HepG2 (cell line): Measurements from ENCODE around the gene SLC17A5. TPM values are rescaled to one million over a fixed set of nuclear protein-coding genes. Genes with fewer than 3 reads are reported as not detected.
A peak's percentile ranks its signal among the peaks of the same experiment; 100 is the strongest.

Experiments
- BCL6 ChIP-seq: IDR thresholded peaks from 2 replicates; pipeline ENCODE4 v1.6.1; 2016; ENCODE audit warnings: missing genetic modification reagents, missing compliant biosample characterization
- CCAR2 ChIP-seq: fragments of 200-400 bp; formaldehyde crosslinking; optimal IDR thresholded peaks from 2 replicates; pipeline ENCODE3; 2018; ENCODE audit warnings: low read depth, mild to moderate bottlenecking, low read length, moderate library complexity
- CCDC6 ChIP-seq: sonication (generic); formaldehyde crosslinking; IDR thresholded peaks from 2 replicates; pipeline ENCODE4 v1.8.1; 2022; ENCODE audit warnings: mild to moderate bottlenecking, missing genetic modification reagents, moderate library complexity
- FOXA3 ChIP-seq: IDR thresholded peaks from 2 replicates; pipeline ENCODE4 v1.6.1; 2016; ENCODE audit warnings: missing genetic modification reagents, missing compliant biosample characterization
- HMG20A ChIP-seq: IDR thresholded peaks from 2 replicates; pipeline ENCODE4 v1.6.1; 2016; ENCODE audit warnings: borderline replicate concordance
- HOXA3 ChIP-seq: sonication (generic); formaldehyde crosslinking; IDR thresholded peaks from 2 replicates; pipeline ENCODE4 v1.5.0; 2020; ENCODE audit warnings: missing genetic modification reagents
- MBNL3 ChIP-seq: fragments of 250-450 bp; sonication (Bioruptor Pico); conservative IDR thresholded peaks from 2 replicates; pipeline ENCODE4 v1.8.0; 2022; ENCODE audit warnings: mild to moderate bottlenecking, inconsistent platforms
- MXI1 ChIP-seq: IDR thresholded peaks from 3 replicates; pipeline ENCODE4 v1.6.1; 2012; ENCODE audit warnings: low read depth, low read length, inconsistent platforms, borderline replicate concordance
- NCOA1 ChIP-seq: sonication (generic); formaldehyde crosslinking; IDR thresholded peaks from 2 replicates; pipeline ENCODE4 v1.9.0; 2021; ENCODE audit warnings: missing genetic modification reagents
- RFX1 ChIP-seq: fragments of 450-650 bp; IDR thresholded peaks from 2 replicates; pipeline ENCODE4 v1.6.1; 2017
- SOX5 ChIP-seq: IDR thresholded peaks from 2 replicates; pipeline ENCODE4 v1.6.1; 2016; ENCODE audit warnings: borderline replicate concordance
- ZNF160 ChIP-seq: sonication (generic); formaldehyde crosslinking; IDR thresholded peaks from 2 replicates; pipeline ENCODE4 v1.8.0; 2022; ENCODE audit warnings: mild to moderate bottlenecking, inconsistent platforms, missing genetic modification reagents
- ZNF180 ChIP-seq: sonication (generic); formaldehyde crosslinking; IDR thresholded peaks from 2 replicates; pipeline ENCODE4 v1.4.0; 2020; ENCODE audit warnings: low read depth, missing genetic modification reagents, borderline replicate concordance
- ZNF263 ChIP-seq: sonication (generic); formaldehyde crosslinking; IDR thresholded peaks from 2 replicates; pipeline ENCODE4 v1.4.0; 2020; ENCODE audit warnings: missing genetic modification reagents
- ZNF556 ChIP-seq: sonication (generic); formaldehyde crosslinking; IDR thresholded peaks from 2 replicates; pipeline ENCODE4 v1.4.0; 2020; ENCODE audit warnings: mild to moderate bottlenecking, missing genetic modification reagents, borderline replicate concordance
- ZNF615 ChIP-seq: sonication (generic); formaldehyde crosslinking; IDR thresholded peaks from 2 replicates; pipeline ENCODE4 v1.5.0; 2020; ENCODE audit warnings: mild to moderate bottlenecking, missing genetic modification reagents, borderline replicate concordance
- polyA plus RNA-seq, 8 experiments: library from polyadenylated mRNA; depleted of rRNA in 3 of 8; stranded (reverse) in 7 of 8; unstranded in 1 of 8; fragments of >200 nt; fragmentation: Illumina TruSeq in 4 of 8; extraction: Trizol in 4 of 8; gene quantifications; 2 replicates each; pipeline versions ENCODE4 v1.2.1 to v1.2.3, GENCODE V29; 2011 to 2016; ENCODE audit warnings: low read depth in 4 of 8, missing spikeins in 1 of 8, mixed read lengths in 1 of 8; ENCODE audit not compliant: insufficient read depth in 1 of 8
- total RNA-seq, 5 experiments: library from RNA; depleted of rRNA; stranded (reverse); fragments of >200 nt; fragmentation: Illumina TruSeq; extraction: Trizol; gene quantifications; 2 replicates each; pipeline ENCODE4 v1.2.3, GENCODE V29; 2016; ENCODE audit warnings: low read depth in 1 of 5
- TF ChIP-seq, protein P1 (sequence below): sonication (generic); formaldehyde crosslinking; conservative IDR thresholded peaks from 2 replicates; pipeline ENCODE4 v1.4.0; 2020; ENCODE audit warnings: missing genetic modification reagents
- TF ChIP-seq, protein P2 (sequence below): sonication (generic); formaldehyde crosslinking; IDR thresholded peaks from 2 replicates; pipeline ENCODE4 v1.4.0; 2020; ENCODE audit warnings: mild to moderate bottlenecking, missing genetic modification reagents, borderline replicate concordance
- TF ChIP-seq, protein P3 (sequence below), 2 experiments: sonication (generic) in 1 of 2; formaldehyde crosslinking in 1 of 2; IDR thresholded peaks; 2 replicates each; pipeline versions ENCODE4 v1.5.1 to v1.6.1; 2011 to 2020; ENCODE audit warnings: borderline replicate concordance in 1 of 2, low read depth in 1 of 2, low read length in 1 of 2, mild to moderate bottlenecking in 1 of 2, missing genetic modification reagents in 1 of 2, moderate library complexity in 1 of 2
- TF ChIP-seq, protein P4 (sequence below): sonication (generic); formaldehyde crosslinking; IDR thresholded peaks from 2 replicates; pipeline ENCODE4 v1.9.0; 2021; ENCODE audit warnings: missing genetic modification reagents, mild to moderate bottlenecking, borderline replicate concordance

Gene SLC17A5
- total and polyA plus RNA-seq, 2 of the 13 experiments (the other 11 are each of a cell fraction or from before 2014, with no cell fraction given): 18.3 to 20.5 TPM

DNA sequence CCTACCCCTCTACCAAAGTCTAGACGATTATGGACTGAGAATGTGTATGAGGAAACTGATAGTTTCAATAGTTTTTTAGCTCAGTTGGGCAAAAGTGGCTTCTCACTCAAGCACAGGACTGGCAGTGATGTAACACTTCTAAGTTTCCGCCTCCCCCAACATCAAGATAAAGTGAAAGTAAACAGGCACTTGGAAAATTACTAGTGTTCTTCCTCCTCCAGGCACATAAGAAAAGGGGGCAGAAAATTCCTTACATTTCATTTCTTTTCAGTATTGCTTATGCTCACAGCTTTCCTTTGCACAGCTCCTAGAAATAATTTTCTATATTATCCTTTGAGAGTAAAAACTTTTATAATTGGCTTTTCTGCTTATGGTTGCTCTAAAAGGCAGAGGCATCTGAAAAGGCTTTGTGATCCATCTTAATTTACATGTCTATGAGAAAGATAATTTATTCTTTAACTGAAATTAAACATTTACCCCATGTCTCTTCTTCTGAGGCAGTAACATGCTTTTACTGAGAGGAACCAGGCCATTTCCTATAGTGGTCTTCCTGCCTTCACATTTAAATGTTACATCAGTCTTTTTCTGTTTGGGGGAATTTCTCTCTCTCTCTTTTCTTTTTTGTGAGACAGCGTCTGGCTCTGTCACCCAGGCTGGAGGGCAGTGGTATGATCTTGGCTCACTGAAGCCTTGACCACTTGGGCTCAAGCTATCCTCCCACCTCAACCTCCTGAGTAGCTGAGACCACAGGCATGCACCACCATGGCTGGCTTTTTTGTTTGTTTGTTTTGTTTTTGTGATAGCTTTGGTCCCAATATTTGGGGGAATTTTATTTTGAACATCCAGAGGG lies 68.0 kb downstream of the SLC17A5 start (continued):
- TF ChIP-seq, protein P1, sequence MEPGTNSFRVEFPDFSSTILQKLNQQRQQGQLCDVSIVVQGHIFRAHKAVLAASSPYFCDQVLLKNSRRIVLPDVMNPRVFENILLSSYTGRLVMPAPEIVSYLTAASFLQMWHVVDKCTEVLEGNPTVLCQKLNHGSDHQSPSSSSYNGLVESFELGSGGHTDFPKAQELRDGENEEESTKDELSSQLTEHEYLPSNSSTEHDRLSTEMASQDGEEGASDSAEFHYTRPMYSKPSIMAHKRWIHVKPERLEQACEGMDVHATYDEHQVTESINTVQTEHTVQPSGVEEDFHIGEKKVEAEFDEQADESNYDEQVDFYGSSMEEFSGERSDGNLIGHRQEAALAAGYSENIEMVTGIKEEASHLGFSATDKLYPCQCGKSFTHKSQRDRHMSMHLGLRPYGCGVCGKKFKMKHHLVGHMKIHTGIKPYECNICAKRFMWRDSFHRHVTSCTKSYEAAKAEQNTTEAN (CRISPR knock-in tag): no peak
- no peak for TF ChIP-seq MXI1
- peak; percentile 47 for TF ChIP-seq CCAR2
- TF ChIP-seq, protein P2, sequence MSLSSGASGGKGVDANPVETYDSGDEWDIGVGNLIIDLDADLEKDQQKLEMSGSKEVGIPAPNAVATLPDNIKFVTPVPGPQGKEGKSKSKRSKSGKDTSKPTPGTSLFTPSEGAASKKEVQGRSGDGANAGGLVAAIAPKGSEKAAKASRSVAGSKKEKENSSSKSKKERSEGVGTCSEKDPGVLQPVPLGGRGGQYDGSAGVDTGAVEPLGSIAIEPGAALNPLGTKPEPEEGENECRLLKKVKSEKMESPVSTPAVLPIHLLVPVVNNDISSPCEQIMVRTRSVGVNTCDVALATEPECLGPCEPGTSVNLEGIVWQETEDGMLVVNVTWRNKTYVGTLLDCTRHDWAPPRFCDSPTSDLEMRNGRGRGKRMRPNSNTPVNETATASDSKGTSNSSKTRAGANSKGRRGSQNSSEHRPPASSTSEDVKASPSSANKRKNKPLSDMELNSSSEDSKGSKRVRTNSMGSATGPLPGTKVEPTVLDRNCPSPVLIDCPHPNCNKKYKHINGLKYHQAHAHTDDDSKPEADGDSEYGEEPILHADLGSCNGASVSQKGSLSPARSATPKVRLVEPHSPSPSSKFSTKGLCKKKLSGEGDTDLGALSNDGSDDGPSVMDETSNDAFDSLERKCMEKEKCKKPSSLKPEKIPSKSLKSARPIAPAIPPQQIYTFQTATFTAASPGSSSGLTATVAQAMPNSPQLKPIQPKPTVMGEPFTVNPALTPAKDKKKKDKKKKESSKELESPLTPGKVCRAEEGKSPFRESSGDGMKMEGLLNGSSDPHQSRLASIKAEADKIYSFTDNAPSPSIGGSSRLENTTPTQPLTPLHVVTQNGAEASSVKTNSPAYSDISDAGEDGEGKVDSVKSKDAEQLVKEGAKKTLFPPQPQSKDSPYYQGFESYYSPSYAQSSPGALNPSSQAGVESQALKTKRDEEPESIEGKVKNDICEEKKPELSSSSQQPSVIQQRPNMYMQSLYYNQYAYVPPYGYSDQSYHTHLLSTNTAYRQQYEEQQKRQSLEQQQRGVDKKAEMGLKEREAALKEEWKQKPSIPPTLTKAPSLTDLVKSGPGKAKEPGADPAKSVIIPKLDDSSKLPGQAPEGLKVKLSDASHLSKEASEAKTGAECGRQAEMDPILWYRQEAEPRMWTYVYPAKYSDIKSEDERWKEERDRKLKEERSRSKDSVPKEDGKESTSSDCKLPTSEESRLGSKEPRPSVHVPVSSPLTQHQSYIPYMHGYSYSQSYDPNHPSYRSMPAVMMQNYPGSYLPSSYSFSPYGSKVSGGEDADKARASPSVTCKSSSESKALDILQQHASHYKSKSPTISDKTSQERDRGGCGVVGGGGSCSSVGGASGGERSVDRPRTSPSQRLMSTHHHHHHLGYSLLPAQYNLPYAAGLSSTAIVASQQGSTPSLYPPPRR (CRISPR knock-in tag): no peak
- TF ChIP-seq HMG20A (CRISPR knock-in tag): peak; percentile 31; the same call in 1 of the 2 replicates
- TF ChIP-seq ZNF263 (CRISPR knock-in tag): no peak
- no peak for TF ChIP-seq NCOA1 (CRISPR knock-in tag)
- TF ChIP-seq, protein P3, sequence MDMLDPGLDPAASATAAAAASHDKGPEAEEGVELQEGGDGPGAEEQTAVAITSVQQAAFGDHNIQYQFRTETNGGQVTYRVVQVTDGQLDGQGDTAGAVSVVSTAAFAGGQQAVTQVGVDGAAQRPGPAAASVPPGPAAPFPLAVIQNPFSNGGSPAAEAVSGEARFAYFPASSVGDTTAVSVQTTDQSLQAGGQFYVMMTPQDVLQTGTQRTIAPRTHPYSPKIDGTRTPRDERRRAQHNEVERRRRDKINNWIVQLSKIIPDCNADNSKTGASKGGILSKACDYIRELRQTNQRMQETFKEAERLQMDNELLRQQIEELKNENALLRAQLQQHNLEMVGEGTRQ (IDR thresholded peaks at IDR 0.05; ENCODE audit: low read depth, low read length): no peak
- TF ChIP-seq, protein P3 (CRISPR knock-in tag; IDR thresholded peaks at IDR 0.05; ENCODE audit: borderline replicate concordance): no peak
- no peak for TF ChIP-seq RFX1
- TF ChIP-seq MBNL3: no peak
- peak; percentile 95 for TF ChIP-seq FOXA3 (CRISPR knock-in tag)
- no peak for TF ChIP-seq ZNF615 (CRISPR knock-in tag)
- TF ChIP-seq ZNF160 (CRISPR knock-in tag): no peak
- no peak; the same call in 1 of the 2 replicates for TF ChIP-seq CCDC6 (CRISPR knock-in tag)
- TF ChIP-seq, protein P4, sequence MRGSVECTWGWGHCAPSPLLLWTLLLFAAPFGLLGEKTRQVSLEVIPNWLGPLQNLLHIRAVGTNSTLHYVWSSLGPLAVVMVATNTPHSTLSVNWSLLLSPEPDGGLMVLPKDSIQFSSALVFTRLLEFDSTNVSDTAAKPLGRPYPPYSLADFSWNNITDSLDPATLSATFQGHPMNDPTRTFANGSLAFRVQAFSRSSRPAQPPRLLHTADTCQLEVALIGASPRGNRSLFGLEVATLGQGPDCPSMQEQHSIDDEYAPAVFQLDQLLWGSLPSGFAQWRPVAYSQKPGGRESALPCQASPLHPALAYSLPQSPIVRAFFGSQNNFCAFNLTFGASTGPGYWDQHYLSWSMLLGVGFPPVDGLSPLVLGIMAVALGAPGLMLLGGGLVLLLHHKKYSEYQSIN (CRISPR knock-in tag): no peak
- peak; percentile 48; the same call in 1 of the 2 replicates for TF ChIP-seq SOX5 (CRISPR knock-in tag)
- TF ChIP-seq BCL6 (CRISPR knock-in tag): peak; percentile 60; the same call in 1 of the 2 replicates
- TF ChIP-seq ZNF180: no peak
- TF ChIP-seq HOXA3 (CRISPR knock-in tag): peak; percentile 33; the same call in 1 of the 2 replicates
- TF ChIP-seq ZNF556 (CRISPR knock-in tag): no peak
